SK-N-SH (cell line): Measurements from ENCODE around the gene SELPLG. TPM values are rescaled to one million over a fixed set of nuclear protein-coding genes. Genes with fewer than 3 reads are reported as not detected.

ENCODE experiments used
- CTCF ChIA-PET: fragments of 300-600, 350-600 bp; formaldehyde crosslinking; extraction: SDS; loops from one replicate; lab custom pipeline; 2021; lab: Yijun Ruan, JAX
- POLR2A ChIA-PET: fragments of 350-600 bp; sonication (Branson Sonifier 250); formaldehyde crosslinking; extraction: SDS; loops from one replicate; lab custom pipeline; 2020; ENCODE audit warnings: antibody characterized with exemption, inconsistent platforms; lab: Yijun Ruan, JAX
- DNase-seq: peaks from one replicate; pipeline ENCODE4 v3.0.0; 2012
- H2AFZ ChIP-seq: fragments of 200-600 bp; sonication (generic); 2 replicates; pipeline ENCODE4 v1.8.1; 2016; ENCODE audit warnings: antibody characterized with exemption, mild to moderate bottlenecking, low read depth
- H3F3A ChIP-seq: fragments of 200-600 bp; sonication (generic); replicated peaks from 2 replicates; pipeline ENCODE3; 2016; ENCODE audit warnings: antibody characterized with exemption, mild to moderate bottlenecking; ENCODE audit not compliant: insufficient read depth
- H3K27ac ChIP-seq, 2 experiments: fragments of 200-500 bp in 1 of 2; fragments of 200-600 bp in 1 of 2; sonication (Bioruptor generic) in 1 of 2; sonication (generic), shearing (Covaris generic) in 1 of 2; 2 replicates each; pipeline versions ENCODE4 v1.5.1 to v1.6.1; 2014 to 2016; ENCODE audit warnings: low read depth in 2 of 2, inconsistent platforms in 1 of 2, low read length in 1 of 2, mild to moderate bottlenecking in 1 of 2, mixed read lengths in 1 of 2
- H3K27me3 ChIP-seq: fragments of 200-600 bp; sonication (generic), shearing (Covaris generic); 2 replicates; pipeline ENCODE4 v1.6.1; 2016; ENCODE audit warnings: mixed run types; ENCODE audit not compliant: insufficient read depth
- H3K36me3 ChIP-seq, 2 experiments: fragments of 200-500 bp in 1 of 2; fragments of 200-600 bp in 1 of 2; sonication (Bioruptor generic) in 1 of 2; sonication (generic) in 1 of 2; replicated peaks in 1 of 2; 2 replicates each; pipeline versions ENCODE3 to v1.5.1; 2014 to 2016; ENCODE audit warnings: low read length in 1 of 2, mild to moderate bottlenecking in 1 of 2; ENCODE audit not compliant: insufficient read depth in 2 of 2, control insufficient read depth in 1 of 2
- H3K4me1 ChIP-seq, 2 experiments: fragments of 200-500 bp in 1 of 2; fragments of 200-600 bp in 1 of 2; sonication (Bioruptor generic) in 1 of 2; sonication (generic), shearing (Covaris generic) in 1 of 2; 2 replicates each; pipeline versions ENCODE4 v1.5.1 to v1.6.1; 2014 to 2016; ENCODE audit warnings: low read depth in 1 of 2, low read length in 1 of 2, mixed run types in 1 of 2; ENCODE audit not compliant: insufficient read depth in 2 of 2, control insufficient read depth in 1 of 2
- H3K4me2 ChIP-seq: fragments of 200-600 bp; sonication (generic), shearing (Covaris generic); 2 replicates; pipeline ENCODE4 v1.6.1; 2017; ENCODE audit warnings: mixed run types
- H3K4me3 ChIP-seq, 2 experiments: fragments of 200-500 bp in 1 of 2; fragments of 200-600 bp in 1 of 2; sonication (Bioruptor generic) in 1 of 2; sonication (generic), shearing (Covaris generic) in 1 of 2; 2 replicates each; pipeline versions ENCODE4 v1.5.1 to v1.8.1; 2014 to 2016; ENCODE audit warnings: low read depth in 2 of 2, inconsistent platforms in 1 of 2, low read length in 1 of 2, mild to moderate bottlenecking in 1 of 2, mixed read lengths in 1 of 2, moderate library complexity in 1 of 2
- H3K79me2 ChIP-seq: fragments of 200-600 bp; sonication (generic); 2 replicates; pipeline ENCODE4 v1.8.1; 2017; ENCODE audit warnings: mild to moderate bottlenecking; ENCODE audit not compliant: insufficient read depth
- H3K9ac ChIP-seq: fragments of 200-600 bp; sonication (generic); 2 replicates; pipeline ENCODE4 v1.6.1; 2017; ENCODE audit warnings: mixed run types
- H3K9me2 ChIP-seq: fragments of 200-600 bp; sonication (generic); 2 replicates; pipeline ENCODE4 v1.6.1; 2017; ENCODE audit warnings: mixed run types
- H3K9me3 ChIP-seq: fragments of 200-600 bp; sonication (generic); 2 replicates; pipeline ENCODE4 v1.6.1; 2017; ENCODE audit warnings: mixed run types, mild to moderate bottlenecking, moderate library complexity
- H4K20me1 ChIP-seq: fragments of 200-600 bp; sonication (generic); 2 replicates; pipeline ENCODE4 v1.6.1; 2017; ENCODE audit warnings: mild to moderate bottlenecking, mixed run types; ENCODE audit not compliant: insufficient read depth
- ELF1 ChIP-seq: IDR thresholded peaks from 2 replicates; pipeline ENCODE4 v1.4.0; 2012
- EP300 ChIP-seq, 2 experiments: IDR thresholded peaks; 2 replicates each; pipeline versions ENCODE4 v1.4.0 to v1.6.1; 2012; ENCODE audit warnings: borderline replicate concordance in 1 of 2, low read depth in 1 of 2, low read length in 1 of 2
- FOSL2 ChIP-seq: IDR thresholded peaks from 2 replicates; pipeline ENCODE4 v1.4.0; 2012; ENCODE audit warnings: low read depth, mild to moderate bottlenecking, moderate library complexity, borderline replicate concordance
- FOXM1 ChIP-seq: IDR thresholded peaks from 2 replicates; pipeline ENCODE4 v1.4.0; 2012; ENCODE audit warnings: low read depth, mild to moderate bottlenecking
- GABPA ChIP-seq: IDR thresholded peaks from 2 replicates; pipeline ENCODE4 v1.4.0; 2012; ENCODE audit warnings: low read depth, mild to moderate bottlenecking
- JUND ChIP-seq: IDR thresholded peaks from 2 replicates; pipeline ENCODE4 v1.4.0; 2012
- MXI1 ChIP-seq: IDR thresholded peaks from 2 replicates; pipeline ENCODE4 v1.6.1; 2012; ENCODE audit warnings: mild to moderate bottlenecking, low read depth, low read length, improper control_type of control experiment
- NRF1 ChIP-seq: IDR thresholded peaks from 2 replicates; pipeline ENCODE4 v1.6.1; 2012; ENCODE audit warnings: low read depth, mild to moderate bottlenecking, low read length
- POLR2AphosphoS5 ChIP-seq: IDR thresholded peaks from 2 replicates; pipeline ENCODE4 v1.6.1; 2012; ENCODE audit warnings: low read depth, low read length
- RAD21 ChIP-seq: IDR thresholded peaks from 2 replicates; pipeline ENCODE4 v1.6.1; 2012; ENCODE audit warnings: mild to moderate bottlenecking, low read length
- RCOR1 ChIP-seq: fragments of 150-350 bp; IDR thresholded peaks from 2 replicates; pipeline ENCODE4 v1.6.1; 2017; ENCODE audit warnings: antibody characterized with exemption, low read length
- SIN3A ChIP-seq: IDR thresholded peaks from 2 replicates; pipeline ENCODE4 v1.6.1; 2012; ENCODE audit warnings: low read depth, mild to moderate bottlenecking, low read length, moderate library complexity, borderline replicate concordance
- TAF1 ChIP-seq: IDR thresholded peaks from 2 replicates; pipeline ENCODE4 v1.6.1; 2012; ENCODE audit warnings: low read depth, mild to moderate bottlenecking, low read length, moderate library complexity, borderline replicate concordance
- TCF12 ChIP-seq: IDR thresholded peaks from 2 replicates; pipeline ENCODE4 v1.4.0; 2012
- YY1 ChIP-seq: IDR thresholded peaks from 2 replicates; pipeline ENCODE4 v1.4.0; 2012; ENCODE audit warnings: low read depth, mild to moderate bottlenecking
- WGBS: methylation state at CpG from one replicate; pipeline ENCODE4 v1.1.6; 2017; ENCODE audit warnings: low lambda C conversion rate; 5-methylcytosine and 5-hydroxymethylcytosine counted together
- polyA plus RNA-seq, 3 experiments: library from polyadenylated mRNA; depleted of rRNA; stranded (reverse); fragments of >200 nt; gene quantifications; 2 replicates each; pipeline ENCODE4 v1.2.3, GENCODE V29; 2012
- TF ChIP-seq, protein P1 (sequence below): fragments of 200-600 bp; sonication (generic); IDR thresholded peaks from 2 replicates; pipeline ENCODE4 v1.6.1; 2017; ENCODE audit warnings: antibody characterized with exemption, mild to moderate bottlenecking, moderate library complexity
- TF ChIP-seq, protein P2 (sequence below): IDR thresholded peaks from 2 replicates; pipeline ENCODE4 v1.4.0; 2012; ENCODE audit warnings: low read depth
- TF ChIP-seq, protein P3 (sequence below): IDR thresholded peaks from 2 replicates; pipeline ENCODE4 v1.4.0; 2012; ENCODE audit warnings: low read depth, borderline replicate concordance
- TF ChIP-seq, protein P4 (sequence below): IDR thresholded peaks from 2 replicates; pipeline ENCODE4; 2012
- TF ChIP-seq, protein P5 (sequence below): fragments of 150-350 bp; IDR thresholded peaks from 2 replicates; pipeline ENCODE4 v1.6.1; 2016; ENCODE audit warnings: mild to moderate bottlenecking, low read depth, low read length
- TF ChIP-seq, protein P6 (sequence below): IDR thresholded peaks from 2 replicates; pipeline ENCODE4 v1.6.1; 2012; ENCODE audit warnings: mild to moderate bottlenecking, low read depth, low read length, moderate library complexity
- TF ChIP-seq, protein P7 (sequence below): fragments of 150-350 bp; IDR thresholded peaks from 2 replicates; pipeline ENCODE4 v1.6.1; 2017; ENCODE audit warnings: antibody characterized with exemption, low read length, low read depth, borderline replicate concordance

The SELPLG gene
- polyA plus RNA-seq, 1 of the 3 experiments (the other 2 are of a cell fraction): 2.8 TPM

DNA sequence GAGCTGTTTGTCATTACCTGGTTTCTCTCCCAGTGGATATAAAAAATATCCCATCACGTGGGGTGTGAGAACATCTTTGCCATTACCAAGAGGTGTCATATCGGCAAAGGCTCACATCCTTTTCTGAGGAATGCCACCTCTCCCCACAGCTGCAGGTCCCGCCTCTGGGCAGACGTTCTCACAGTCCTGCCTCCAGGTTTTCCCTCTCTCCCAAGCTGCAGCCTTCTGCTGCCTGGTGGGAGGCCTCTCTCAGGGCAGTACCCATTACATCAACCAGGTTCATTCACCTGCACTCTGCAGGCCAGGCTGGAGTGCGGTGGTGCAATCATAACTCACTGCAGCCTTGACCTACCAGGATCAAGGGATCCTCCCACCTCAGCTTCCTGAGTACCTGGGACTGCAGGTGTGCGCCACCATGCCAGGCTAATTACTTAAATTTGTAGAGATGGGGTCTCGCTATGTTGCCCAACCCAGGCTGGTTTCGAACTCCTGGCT, 20.9 kb downstream of the SELPLG start (continued):
- TF ChIP-seq FOSL2 (no peak), JUND (no peak), YY1 (no peak), POLR2AphosphoS5 (no peak), RAD21 (no peak), GABPA (no peak), MXI1 (no peak)

DNA sequence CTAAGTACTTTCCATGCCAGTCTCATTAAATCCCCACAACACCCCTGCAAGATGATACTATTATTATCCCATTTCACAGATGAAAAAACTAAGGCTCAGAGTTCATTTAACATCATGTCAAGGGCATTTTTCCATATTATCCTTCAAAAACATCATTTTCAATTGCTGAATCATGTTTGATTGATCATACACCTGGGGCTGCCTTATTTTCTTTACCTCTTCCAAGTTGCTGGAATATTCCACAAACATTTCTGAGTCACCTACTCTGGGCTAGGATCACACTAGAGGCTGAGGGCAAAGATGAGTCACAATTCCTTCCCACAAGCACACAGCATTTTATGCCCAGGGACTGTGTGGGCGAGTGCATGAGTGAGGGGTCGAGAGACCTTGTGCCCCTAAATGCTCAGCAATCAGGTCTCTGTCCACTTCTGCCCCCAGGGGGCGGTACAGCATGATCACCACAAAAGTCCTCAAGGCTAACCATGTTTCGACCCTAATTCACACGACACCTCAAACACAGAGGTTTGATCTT, 21.7 kb downstream of the SELPLG start:
- Histone ChIP-seq H3K4me1 (peaks cover 7 to 12% of the 10 kb centered on the region in 2 experiments; a peak in 3 of 4 replicates), H3K36me3 (no peaks in the 10 kb centered on the region), H3K27me3 (no peaks in the 10 kb centered on the region), H3K9me3 (no peaks in the 10 kb centered on the region), H3K27ac (peak overlapping the region in 1 of 2 experiments; percentile 61; a peak in 1 of 4 replicates), H4K20me1 (no peaks in the 10 kb centered on the region), H3K9ac (no peak overlapping the region), H3K4me2 (no peak overlapping the region), H3K4me3 (no peak overlapping the region), H3K79me2 (no peaks in the 10 kb centered on the region), H3K9me2 (no peaks in the 10 kb centered on the region), H3F3A (peaks cover 6% of the 10 kb centered on the region), H2AFZ (no peak overlapping the region)
- 53% methylated on average over 5 of the region's 5 CpGs for WGBS
- POLR2A ChIA-PET: no interaction called here
- peak; percentile 56 for DNase-seq
- CTCF ChIA-PET: interaction anchor here (1.0 to 19.2 kb wide), 2 partner anchors 27 to 45 kb away, joined by 4 to 503 read pairs; partner anchors contain the start of genes ISCU and SART3
- TF ChIP-seq, protein P1, sequence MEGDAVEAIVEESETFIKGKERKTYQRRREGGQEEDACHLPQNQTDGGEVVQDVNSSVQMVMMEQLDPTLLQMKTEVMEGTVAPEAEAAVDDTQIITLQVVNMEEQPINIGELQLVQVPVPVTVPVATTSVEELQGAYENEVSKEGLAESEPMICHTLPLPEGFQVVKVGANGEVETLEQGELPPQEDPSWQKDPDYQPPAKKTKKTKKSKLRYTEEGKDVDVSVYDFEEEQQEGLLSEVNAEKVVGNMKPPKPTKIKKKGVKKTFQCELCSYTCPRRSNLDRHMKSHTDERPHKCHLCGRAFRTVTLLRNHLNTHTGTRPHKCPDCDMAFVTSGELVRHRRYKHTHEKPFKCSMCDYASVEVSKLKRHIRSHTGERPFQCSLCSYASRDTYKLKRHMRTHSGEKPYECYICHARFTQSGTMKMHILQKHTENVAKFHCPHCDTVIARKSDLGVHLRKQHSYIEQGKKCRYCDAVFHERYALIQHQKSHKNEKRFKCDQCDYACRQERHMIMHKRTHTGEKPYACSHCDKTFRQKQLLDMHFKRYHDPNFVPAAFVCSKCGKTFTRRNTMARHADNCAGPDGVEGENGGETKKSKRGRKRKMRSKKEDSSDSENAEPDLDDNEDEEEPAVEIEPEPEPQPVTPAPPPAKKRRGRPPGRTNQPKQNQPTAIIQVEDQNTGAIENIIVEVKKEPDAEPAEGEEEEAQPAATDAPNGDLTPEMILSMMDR: peak; percentile 66
- no peak for TF ChIP-seq NRF1
- peak; percentile 85 for TF ChIP-seq FOSL2
- TF ChIP-seq, protein P2, sequence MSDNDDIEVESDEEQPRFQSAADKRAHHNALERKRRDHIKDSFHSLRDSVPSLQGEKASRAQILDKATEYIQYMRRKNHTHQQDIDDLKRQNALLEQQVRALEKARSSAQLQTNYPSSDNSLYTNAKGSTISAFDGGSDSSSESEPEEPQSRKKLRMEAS: no peak
- TF ChIP-seq, protein P3, sequence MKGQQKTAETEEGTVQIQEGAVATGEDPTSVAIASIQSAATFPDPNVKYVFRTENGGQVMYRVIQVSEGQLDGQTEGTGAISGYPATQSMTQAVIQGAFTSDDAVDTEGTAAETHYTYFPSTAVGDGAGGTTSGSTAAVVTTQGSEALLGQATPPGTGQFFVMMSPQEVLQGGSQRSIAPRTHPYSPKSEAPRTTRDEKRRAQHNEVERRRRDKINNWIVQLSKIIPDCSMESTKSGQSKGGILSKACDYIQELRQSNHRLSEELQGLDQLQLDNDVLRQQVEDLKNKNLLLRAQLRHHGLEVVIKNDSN: no peak
- peak; percentile 61 for TF ChIP-seq TCF12
- TF ChIP-seq, protein P4, sequence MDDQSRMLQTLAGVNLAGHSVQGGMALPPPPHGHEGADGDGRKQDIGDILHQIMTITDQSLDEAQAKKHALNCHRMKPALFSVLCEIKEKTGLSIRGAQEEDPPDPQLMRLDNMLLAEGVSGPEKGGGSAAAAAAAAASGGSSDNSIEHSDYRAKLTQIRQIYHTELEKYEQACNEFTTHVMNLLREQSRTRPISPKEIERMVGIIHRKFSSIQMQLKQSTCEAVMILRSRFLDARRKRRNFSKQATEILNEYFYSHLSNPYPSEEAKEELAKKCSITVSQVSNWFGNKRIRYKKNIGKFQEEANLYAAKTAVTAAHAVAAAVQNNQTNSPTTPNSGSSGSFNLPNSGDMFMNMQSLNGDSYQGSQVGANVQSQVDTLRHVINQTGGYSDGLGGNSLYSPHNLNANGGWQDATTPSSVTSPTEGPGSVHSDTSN: peak; percentile 75
- TF ChIP-seq MXI1: no peak
- TF ChIP-seq ELF1: no peak
- TF ChIP-seq, protein P5, sequence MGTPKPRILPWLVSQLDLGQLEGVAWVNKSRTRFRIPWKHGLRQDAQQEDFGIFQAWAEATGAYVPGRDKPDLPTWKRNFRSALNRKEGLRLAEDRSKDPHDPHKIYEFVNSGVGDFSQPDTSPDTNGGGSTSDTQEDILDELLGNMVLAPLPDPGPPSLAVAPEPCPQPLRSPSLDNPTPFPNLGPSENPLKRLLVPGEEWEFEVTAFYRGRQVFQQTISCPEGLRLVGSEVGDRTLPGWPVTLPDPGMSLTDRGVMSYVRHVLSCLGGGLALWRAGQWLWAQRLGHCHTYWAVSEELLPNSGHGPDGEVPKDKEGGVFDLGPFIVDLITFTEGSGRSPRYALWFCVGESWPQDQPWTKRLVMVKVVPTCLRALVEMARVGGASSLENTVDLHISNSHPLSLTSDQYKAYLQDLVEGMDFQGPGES: no peak
- TF ChIP-seq EP300 (IDR thresholded peaks at IDR 0.05; ENCODE audit: borderline replicate concordance in 1 of 2, low read depth in 1 of 2, low read length in 1 of 2): peak in 1 of 2 experiments; percentile 48; a peak in 1 of 4 replicates
- TF ChIP-seq FOXM1: no peak
- TF ChIP-seq TAF1: no peak
- TF ChIP-seq, protein P6, sequence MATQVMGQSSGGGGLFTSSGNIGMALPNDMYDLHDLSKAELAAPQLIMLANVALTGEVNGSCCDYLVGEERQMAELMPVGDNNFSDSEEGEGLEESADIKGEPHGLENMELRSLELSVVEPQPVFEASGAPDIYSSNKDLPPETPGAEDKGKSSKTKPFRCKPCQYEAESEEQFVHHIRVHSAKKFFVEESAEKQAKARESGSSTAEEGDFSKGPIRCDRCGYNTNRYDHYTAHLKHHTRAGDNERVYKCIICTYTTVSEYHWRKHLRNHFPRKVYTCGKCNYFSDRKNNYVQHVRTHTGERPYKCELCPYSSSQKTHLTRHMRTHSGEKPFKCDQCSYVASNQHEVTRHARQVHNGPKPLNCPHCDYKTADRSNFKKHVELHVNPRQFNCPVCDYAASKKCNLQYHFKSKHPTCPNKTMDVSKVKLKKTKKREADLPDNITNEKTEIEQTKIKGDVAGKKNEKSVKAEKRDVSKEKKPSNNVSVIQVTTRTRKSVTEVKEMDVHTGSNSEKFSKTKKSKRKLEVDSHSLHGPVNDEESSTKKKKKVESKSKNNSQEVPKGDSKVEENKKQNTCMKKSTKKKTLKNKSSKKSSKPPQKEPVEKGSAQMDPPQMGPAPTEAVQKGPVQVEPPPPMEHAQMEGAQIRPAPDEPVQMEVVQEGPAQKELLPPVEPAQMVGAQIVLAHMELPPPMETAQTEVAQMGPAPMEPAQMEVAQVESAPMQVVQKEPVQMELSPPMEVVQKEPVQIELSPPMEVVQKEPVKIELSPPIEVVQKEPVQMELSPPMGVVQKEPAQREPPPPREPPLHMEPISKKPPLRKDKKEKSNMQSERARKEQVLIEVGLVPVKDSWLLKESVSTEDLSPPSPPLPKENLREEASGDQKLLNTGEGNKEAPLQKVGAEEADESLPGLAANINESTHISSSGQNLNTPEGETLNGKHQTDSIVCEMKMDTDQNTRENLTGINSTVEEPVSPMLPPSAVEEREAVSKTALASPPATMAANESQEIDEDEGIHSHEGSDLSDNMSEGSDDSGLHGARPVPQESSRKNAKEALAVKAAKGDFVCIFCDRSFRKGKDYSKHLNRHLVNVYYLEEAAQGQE: no peak
- no peak for TF ChIP-seq RCOR1
- no peak for TF ChIP-seq SIN3A
- TF ChIP-seq, protein P7, sequence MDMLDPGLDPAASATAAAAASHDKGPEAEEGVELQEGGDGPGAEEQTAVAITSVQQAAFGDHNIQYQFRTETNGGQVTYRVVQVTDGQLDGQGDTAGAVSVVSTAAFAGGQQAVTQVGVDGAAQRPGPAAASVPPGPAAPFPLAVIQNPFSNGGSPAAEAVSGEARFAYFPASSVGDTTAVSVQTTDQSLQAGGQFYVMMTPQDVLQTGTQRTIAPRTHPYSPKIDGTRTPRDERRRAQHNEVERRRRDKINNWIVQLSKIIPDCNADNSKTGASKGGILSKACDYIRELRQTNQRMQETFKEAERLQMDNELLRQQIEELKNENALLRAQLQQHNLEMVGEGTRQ: no peak
- TF ChIP-seq YY1: no peak
